ENCODE measurements around the gene SLC1A3.

SLC1A3 gene

DNA sequence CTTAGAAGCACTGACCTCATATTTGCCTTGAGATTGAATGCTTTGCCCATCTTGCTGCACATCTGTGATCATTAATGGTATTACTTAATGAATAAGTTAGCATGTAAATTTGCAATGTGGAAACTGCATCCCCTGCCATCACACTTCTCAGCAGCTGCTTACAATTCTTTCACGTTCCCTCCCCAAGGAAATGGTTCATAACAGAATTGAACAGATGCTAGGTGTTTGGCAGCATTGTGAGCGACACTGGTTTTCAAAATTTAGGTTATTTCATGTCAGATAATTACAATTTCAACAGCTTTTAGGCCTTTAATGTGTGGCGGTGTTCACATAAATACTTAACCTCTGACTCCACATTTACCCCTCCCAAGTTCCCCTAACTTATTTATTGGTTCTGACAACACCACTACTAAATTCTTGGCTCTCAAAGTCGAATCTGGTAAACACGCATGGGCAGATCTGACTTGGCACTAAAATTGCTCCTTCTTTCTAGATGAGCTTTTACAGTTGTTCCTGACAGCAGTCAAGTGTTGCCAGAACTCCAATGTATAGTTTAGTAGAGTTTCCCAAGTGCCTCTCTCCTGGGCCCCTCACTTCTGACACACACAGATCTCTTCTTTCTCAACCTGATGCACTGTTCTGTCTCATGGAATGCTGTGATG is 46.8 kb downstream of the SLC1A3 start:
- no peak overlapping the region for H2AFZ ChIP-seq (ENCODE audit: low read depth, low read length)
- H3K4me2 ChIP-seq (ENCODE audit: low read length) = no peak overlapping the region
- no peak overlapping the region for H3K9ac ChIP-seq (ENCODE audit: low read length)
- H3K4me3 ChIP-seq (ENCODE audit: low read length) = no peak overlapping the region
- H3K79me2 ChIP-seq (ENCODE audit: low read length) = no peaks in the 10 kb centered on the region
- H3K27ac ChIP-seq (ENCODE audit: low read length) = no peak overlapping the region
- TF ChIP-seq, protein P1, sequence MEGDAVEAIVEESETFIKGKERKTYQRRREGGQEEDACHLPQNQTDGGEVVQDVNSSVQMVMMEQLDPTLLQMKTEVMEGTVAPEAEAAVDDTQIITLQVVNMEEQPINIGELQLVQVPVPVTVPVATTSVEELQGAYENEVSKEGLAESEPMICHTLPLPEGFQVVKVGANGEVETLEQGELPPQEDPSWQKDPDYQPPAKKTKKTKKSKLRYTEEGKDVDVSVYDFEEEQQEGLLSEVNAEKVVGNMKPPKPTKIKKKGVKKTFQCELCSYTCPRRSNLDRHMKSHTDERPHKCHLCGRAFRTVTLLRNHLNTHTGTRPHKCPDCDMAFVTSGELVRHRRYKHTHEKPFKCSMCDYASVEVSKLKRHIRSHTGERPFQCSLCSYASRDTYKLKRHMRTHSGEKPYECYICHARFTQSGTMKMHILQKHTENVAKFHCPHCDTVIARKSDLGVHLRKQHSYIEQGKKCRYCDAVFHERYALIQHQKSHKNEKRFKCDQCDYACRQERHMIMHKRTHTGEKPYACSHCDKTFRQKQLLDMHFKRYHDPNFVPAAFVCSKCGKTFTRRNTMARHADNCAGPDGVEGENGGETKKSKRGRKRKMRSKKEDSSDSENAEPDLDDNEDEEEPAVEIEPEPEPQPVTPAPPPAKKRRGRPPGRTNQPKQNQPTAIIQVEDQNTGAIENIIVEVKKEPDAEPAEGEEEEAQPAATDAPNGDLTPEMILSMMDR (IDR thresholded peaks at IDR 0.05; ENCODE audit: low read depth, low read length) = no peak
- TF ChIP-seq EZH2phosphoT487 (IDR thresholded peaks at IDR 0.05; ENCODE audit: low read depth) = no peak
- H3K9me3 ChIP-seq (ENCODE audit: insufficient read depth, low read length) = no peaks in the 10 kb centered on the region
- H3K4me1 ChIP-seq (ENCODE audit: low read length) = no peaks in the 10 kb centered on the region
- no peaks in the 10 kb centered on the region for H4K20me1 ChIP-seq (ENCODE audit: insufficient read depth, low read length)
- no peaks in the 10 kb centered on the region for H3K36me3 ChIP-seq (replicated peaks; ENCODE audit: low read depth, low read length)
- H3K27me3 ChIP-seq (ENCODE audit: low read depth, low read length) = no peaks in the 10 kb centered on the region

DNA sequence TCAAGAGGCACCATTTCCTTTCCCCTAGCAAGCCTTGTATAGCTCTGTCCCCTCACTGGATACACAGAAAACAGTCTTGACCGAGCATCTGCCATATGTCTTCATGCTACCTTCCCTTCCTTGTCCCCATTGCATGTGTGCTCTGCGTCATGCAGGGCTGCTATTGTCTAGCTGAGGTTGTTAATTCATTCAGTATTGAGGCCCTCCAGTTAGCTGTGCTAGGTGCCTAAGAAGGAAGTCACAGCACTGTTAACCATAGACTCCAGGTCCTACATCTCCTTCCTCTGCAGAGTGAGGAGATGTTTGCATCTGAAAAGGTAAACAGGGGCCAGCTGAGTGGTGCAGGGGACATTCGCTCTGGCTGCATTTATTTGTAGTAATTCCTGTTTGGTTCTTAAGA is 48.2 kb downstream of the SLC1A3 start:
- Histone ChIP-seq H4K20me1 (ENCODE audit: insufficient read depth, low read length) (no peaks in the 10 kb centered on the region), H3K4me1 (ENCODE audit: low read length) (no peaks in the 10 kb centered on the region), H3K27ac (ENCODE audit: low read length) (no peak overlapping the region), H3K9me3 (ENCODE audit: insufficient read depth, low read length) (no peaks in the 10 kb centered on the region), H2AFZ (ENCODE audit: low read depth, low read length) (no peak overlapping the region), H3K9ac (ENCODE audit: low read length) (no peak overlapping the region), H3K36me3 (replicated peaks; ENCODE audit: low read depth, low read length) (no peaks in the 10 kb centered on the region), H3K79me2 (ENCODE audit: low read length) (no peaks in the 10 kb centered on the region), H3K27me3 (ENCODE audit: low read depth, low read length) (no peaks in the 10 kb centered on the region), H3K4me3 (ENCODE audit: low read length) (no peak overlapping the region), H3K4me2 (ENCODE audit: low read length) (no peak overlapping the region)
- no peak for TF ChIP-seq EZH2phosphoT487 (IDR thresholded peaks at IDR 0.05; ENCODE audit: low read depth)

DNA sequence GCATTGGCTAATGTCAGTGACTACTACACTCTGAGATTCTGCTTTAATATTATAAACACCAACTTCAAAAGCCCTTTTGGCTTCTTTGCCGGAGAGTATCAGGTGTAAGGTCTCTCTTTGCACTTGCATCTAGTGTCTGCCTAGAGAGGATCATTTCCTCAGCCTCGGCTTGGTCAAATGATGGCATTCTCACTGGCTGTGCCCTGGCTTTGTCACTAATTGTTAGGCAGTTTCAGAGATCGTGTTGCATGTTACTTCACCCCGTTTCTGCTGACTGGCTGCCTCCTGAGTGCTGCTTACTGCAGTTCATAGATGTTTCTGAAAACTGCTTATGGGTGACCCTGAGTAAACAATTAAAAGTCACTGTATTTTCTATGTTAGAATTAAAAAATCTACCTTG is 48.8 kb downstream of the SLC1A3 start:
- Histone ChIP-seq H3K27ac (ENCODE audit: low read length) (no peak overlapping the region), H3K79me2 (ENCODE audit: low read length) (no peaks in the 10 kb centered on the region), H3K4me2 (ENCODE audit: low read length) (no peak overlapping the region), H3K36me3 (replicated peaks; ENCODE audit: low read depth, low read length) (no peaks in the 10 kb centered on the region), H2AFZ (ENCODE audit: low read depth, low read length) (no peak overlapping the region), H3K27me3 (ENCODE audit: low read depth, low read length) (no peaks in the 10 kb centered on the region), H4K20me1 (ENCODE audit: insufficient read depth, low read length) (no peaks in the 10 kb centered on the region), H3K4me1 (ENCODE audit: low read length) (no peaks in the 10 kb centered on the region), H3K9me3 (ENCODE audit: insufficient read depth, low read length) (no peaks in the 10 kb centered on the region), H3K9ac (ENCODE audit: low read length) (no peak overlapping the region), H3K4me3 (ENCODE audit: low read length) (no peak overlapping the region)
- no peak for TF ChIP-seq EZH2phosphoT487 (IDR thresholded peaks at IDR 0.05; ENCODE audit: low read depth)
- TF ChIP-seq, protein P1 (IDR thresholded peaks at IDR 0.05; ENCODE audit: low read depth, low read length) = no peak

DNA sequence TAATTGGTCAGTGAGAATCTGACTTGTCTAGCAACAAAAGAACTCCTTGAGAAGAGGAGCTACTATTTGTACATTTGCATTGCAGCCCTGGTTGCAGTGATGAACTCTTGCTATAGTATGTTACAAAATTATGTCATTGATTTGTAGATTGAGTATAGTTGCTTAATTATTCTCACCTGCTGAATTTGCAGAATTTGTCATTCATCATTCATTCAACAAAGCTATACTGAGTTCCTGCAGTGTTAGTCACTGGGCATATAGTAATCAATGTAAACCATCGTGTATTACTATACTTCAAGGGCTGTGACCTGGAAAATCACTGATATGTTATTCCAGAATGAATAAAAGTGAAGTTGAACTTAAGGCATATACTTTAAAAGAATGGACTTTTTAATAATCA is 50.1 kb downstream of the SLC1A3 start:
- Histone ChIP-seq H3K36me3 (replicated peaks; ENCODE audit: low read depth, low read length) (no peaks in the 10 kb centered on the region), H3K9me3 (ENCODE audit: insufficient read depth, low read length) (no peaks in the 10 kb centered on the region), H3K27me3 (ENCODE audit: low read depth, low read length) (no peaks in the 10 kb centered on the region), H4K20me1 (ENCODE audit: insufficient read depth, low read length) (no peaks in the 10 kb centered on the region), H3K4me2 (ENCODE audit: low read length) (no peak overlapping the region), H3K4me3 (ENCODE audit: low read length) (no peak overlapping the region), H3K4me1 (ENCODE audit: low read length) (no peaks in the 10 kb centered on the region), H2AFZ (ENCODE audit: low read depth, low read length) (no peak overlapping the region), H3K27ac (ENCODE audit: low read length) (no peak overlapping the region), H3K79me2 (ENCODE audit: low read length) (no peaks in the 10 kb centered on the region), H3K9ac (ENCODE audit: low read length) (no peak overlapping the region)
- no peak for TF ChIP-seq EZH2phosphoT487 (IDR thresholded peaks at IDR 0.05; ENCODE audit: low read depth)
- TF ChIP-seq, protein P1 (IDR thresholded peaks at IDR 0.05; ENCODE audit: low read depth, low read length) = no peak

Data from OCI-LY3 (cell line).